GM12875 (cell line): ENCODE measurements around the gene STPG1.

Experiments used
- H3K4me3 ChIP-seq: one replicate; pipeline ENCODE4 v1.5.1; 2011; ENCODE audit warnings: low read depth, low read length, control low read depth
- TF ChIP-seq, protein P1 (sequence below): IDR thresholded peaks from 2 replicates; pipeline ENCODE4 v1.5.1; 2011; ENCODE audit warnings: low read depth, mild to moderate bottlenecking, control low read depth, inconsistent platforms, low read length, moderate library complexity, borderline replicate concordance; ENCODE audit not compliant: insufficient read depth

Gene STPG1

DNA sequence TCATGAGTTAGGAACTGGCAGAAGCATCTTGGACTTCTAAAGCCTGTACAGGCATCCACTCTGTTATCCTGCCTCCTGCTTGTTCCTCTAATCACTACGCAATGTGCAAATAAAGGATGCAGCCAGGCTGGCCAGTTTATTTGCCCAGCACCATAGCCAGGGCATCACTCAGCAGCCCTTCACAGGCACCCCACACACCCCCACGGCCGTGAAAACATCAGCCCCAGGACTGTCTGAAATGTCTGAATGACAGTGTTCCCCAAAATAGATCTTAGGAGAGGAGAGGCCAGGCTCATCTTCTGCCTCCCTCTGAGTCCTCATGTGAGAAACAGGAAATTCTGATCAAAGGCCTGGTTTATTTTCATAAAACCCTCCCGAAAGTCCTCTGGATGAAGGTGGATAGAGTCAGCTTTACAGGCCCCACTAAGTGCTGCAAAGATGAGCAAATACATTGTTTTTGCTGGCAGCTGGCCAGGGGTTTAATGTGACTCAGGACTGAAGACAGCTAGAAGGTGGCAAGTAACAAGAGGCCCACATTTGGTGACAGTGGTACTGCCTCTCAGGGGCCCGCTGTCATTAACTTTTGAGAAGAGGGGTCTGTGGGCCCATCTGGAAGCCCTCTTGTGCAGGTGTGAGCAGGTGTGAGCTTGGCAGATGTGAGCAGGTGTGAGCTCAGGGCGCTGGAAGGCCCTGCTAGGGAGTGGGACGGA is 61.5 kb downstream of the STPG1 start:
- TF ChIP-seq, protein P1, sequence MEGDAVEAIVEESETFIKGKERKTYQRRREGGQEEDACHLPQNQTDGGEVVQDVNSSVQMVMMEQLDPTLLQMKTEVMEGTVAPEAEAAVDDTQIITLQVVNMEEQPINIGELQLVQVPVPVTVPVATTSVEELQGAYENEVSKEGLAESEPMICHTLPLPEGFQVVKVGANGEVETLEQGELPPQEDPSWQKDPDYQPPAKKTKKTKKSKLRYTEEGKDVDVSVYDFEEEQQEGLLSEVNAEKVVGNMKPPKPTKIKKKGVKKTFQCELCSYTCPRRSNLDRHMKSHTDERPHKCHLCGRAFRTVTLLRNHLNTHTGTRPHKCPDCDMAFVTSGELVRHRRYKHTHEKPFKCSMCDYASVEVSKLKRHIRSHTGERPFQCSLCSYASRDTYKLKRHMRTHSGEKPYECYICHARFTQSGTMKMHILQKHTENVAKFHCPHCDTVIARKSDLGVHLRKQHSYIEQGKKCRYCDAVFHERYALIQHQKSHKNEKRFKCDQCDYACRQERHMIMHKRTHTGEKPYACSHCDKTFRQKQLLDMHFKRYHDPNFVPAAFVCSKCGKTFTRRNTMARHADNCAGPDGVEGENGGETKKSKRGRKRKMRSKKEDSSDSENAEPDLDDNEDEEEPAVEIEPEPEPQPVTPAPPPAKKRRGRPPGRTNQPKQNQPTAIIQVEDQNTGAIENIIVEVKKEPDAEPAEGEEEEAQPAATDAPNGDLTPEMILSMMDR: no peak
- H3K4me3 ChIP-seq: no peak overlapping the region

- no peak overlapping the region for H3K4me3 ChIP-seq
- TF ChIP-seq, protein P1: no peak
Measured at GRCh38 chr1:24351247-24351646, 62.3 kb downstream of the STPG1 start.

DNA sequence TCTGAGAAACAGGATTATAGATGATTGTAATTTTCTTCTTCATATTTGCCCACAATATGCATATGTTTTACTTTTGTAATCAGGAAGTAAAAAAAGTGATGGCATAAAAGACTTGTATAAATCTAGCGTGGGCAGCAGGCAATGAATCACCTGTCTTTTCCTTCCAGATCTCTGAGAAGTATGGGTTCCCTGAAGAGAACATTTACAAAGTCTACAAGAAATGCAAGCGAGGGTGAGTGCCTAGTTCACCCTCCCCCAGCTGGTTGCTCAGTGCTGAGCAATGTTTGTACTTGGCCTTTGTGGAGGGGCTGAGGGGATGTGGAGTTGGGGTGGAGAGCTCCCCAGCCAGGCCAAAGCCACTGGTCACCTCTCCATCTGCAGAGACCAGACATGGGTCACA is 63.7 kb downstream of the STPG1 start:
- no peak overlapping the region for H3K4me3 ChIP-seq
- TF ChIP-seq, protein P1: no peak

GRCh38 chr1:24348196-24348595 is 65.4 kb downstream of the STPG1 start:
- TF ChIP-seq, protein P1: no peak
- H3K4me3 ChIP-seq: no peak overlapping the region

- TF ChIP-seq, protein P1: no peak
- H3K4me3 ChIP-seq: no peak overlapping the region
Measured at GRCh38 chr1:24347159-24347934, 66.2 kb downstream of the STPG1 start.

DNA sequence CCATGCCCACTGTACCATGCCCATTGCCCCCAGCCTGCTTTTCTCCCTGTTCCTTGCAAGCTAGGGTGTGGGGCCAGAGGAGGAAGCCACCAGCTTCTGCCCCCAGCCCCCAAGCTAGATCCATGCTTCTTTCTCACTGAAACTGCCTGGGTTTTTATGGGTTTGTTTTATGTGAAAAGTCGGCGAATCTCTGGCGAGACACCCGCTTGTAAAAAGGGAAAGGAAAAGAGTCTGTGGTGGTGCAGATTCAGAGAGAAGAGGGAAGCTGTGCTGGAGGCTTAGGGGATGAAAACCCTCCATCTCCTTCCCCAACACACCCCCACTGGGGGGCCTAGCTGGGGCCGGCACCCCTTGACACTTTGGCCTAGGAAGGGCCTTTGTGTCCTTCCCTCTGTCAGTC is 68.2 kb downstream of the STPG1 start:
- H3K4me3 ChIP-seq: no peak overlapping the region
- TF ChIP-seq, protein P1: no peak

DNA sequence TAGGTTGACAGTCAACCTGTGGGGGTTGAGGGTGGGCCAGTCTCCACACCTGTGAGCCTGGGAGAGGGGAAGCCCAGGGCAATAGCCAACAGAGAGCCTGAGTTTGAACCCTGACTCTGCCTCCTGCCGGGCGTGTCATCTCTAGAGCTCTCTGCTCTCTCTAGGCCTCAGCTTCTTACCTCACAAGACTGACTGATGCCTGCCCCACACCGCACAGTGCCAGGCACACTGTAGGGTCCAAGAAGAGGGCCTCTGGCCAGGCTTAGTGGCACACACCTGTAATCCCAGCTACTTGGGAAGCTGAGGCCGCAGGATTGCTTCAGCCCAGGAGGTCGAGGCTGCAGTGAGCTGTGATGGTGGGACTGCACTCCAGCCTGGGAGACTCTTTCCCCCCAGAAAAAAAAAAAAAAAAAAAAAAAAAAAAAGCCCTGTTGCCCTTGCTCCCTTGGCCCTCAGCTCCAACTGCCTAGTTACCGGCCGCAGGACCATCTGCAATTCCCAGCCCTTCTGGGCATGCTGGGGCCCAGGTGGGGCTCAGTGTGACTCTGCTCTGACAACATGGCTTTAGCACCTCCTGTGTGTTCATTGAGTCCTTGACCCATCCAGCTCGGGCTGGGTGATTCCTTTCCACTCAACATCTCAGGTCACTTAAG is 69.4 kb downstream of the STPG1 start:
- TF ChIP-seq, protein P1: no peak
- H3K4me3 ChIP-seq: no peak overlapping the region
